HG03575 (cell line): ENCODE measurements around the gene PGM2.
A peak's percentile ranks its signal among the peaks of the same experiment; 100 is the strongest.
"Not testable (repeated sequence)": the region's sequence is repeated elsewhere in the genome, so short reads cannot be mapped to it uniquely, and the experiment has no call there.

Source experiments
- ATAC-seq: cut with Tn5 transposase; IDR thresholded peaks from one replicate; pipeline ENCODE4 v1.9.1; 2021; ENCODE audit not compliant: unreplicated experiment, insufficient number of reproducible peaks, low FRiP score; ENCODE audit errors: extremely low read depth

The PGM2 gene

DNA sequence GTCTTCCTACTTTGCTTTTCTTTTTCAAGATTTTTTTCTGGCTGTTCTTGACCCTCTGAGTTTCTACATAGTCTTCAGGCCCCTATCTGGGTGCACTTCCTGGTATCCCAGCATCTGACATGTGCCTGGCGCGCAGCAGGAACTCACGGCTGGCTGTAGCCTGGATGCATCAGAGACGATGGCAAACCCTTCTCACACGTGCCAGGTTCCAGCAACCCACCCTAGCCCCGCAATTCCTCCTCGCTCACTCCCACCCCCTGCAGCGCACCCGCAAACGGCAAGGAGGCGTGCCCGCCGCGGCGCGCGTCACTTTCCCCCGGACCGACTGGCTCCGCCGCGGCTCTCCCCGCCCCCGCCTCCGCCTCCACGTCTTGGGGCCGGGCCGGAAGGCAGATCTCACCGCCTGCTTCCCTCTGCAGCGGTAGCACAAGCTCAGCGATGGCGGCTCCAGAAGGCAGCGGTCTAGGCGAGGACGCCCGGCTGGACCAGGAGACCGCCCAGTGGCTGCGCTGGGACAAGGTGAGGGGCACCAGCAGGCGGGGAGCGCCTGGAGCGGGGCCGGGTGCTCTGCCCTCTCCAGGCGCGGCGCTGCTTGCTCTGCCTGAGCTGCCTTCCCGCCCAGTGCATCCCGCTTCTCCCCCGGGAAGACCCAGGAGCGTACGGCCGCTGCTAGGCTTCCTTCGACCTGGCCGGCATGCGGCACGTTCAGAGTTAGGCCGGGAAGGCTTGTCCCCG is at the start of gene PGM2:
PGM2 (plus strand) TSS at position 392 of the 735 bp plus-strand sequence; CDS start at position 439, 47 bp downstream.
- ATAC-seq, result peak; percentile 78

DNA sequence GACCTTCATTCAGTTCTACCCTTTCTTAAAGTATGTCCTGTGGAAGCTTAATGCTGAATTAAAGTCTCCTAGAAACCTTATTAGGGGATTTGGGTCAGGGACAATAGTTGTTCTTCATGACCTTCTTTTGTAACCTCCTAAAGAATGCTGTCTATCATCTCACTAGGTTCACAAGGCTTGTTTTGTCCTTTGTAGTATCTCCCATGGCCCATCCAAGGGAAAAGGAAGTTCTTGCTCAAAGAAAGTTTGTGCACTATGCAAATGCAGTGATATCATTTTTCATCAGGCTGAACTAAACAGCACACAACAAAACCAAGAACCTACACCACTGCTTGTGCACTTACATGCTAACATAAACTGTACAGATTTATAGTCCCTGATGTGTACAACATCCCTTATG is 46.6 kb upstream of the PGM2 start:
- ATAC-seq, result no peak

DNA sequence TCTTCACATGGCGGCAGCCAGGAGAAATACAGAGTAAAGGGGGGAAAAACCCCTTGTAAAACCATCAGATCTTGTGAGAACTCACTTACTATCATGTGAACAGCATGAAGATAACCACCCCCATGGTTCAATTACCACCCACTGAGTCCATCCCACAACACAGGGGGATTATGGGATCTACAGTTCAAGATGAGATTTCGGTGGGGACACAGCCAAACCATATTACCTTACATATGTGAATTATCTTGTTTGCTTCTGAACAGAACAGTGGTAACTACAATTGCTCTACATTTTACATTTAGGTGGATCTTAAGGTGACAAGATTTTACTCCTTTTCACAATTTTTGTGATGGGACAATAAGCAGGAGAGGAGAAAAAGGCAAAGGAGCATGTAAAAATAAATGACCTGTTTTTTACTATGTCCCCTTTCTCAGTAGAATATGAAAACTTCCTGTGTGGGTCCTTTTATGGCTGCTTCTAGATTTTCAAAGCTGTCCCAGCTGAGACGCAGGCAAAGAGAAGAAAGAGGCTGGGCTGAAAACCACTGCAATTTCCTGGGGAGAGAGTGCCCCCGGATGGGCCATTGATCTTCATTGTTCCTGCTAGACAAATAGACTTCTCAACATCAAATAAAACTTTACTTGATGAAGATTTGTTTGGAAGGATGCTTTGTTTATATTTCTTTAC is 45.9 kb upstream of the PGM2 start:
- ATAC-seq, result no peak

DNA sequence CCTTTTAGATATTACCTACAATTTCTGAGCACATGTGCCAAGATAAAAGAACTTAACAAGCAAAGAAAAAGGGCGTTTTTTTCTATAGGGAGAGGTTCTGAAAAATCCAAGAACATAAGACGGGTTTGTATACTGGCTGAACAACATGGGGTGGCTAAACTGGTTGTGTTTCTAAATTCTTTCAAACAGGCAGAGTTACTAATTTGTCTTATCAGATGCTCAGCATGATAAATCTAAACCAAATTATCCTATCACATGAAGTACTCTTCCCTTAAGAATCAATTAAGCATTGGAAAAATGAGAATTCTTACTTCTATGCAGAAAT is 45.4 kb upstream of the PGM2 start:
- no peak for ATAC-seq

DNA sequence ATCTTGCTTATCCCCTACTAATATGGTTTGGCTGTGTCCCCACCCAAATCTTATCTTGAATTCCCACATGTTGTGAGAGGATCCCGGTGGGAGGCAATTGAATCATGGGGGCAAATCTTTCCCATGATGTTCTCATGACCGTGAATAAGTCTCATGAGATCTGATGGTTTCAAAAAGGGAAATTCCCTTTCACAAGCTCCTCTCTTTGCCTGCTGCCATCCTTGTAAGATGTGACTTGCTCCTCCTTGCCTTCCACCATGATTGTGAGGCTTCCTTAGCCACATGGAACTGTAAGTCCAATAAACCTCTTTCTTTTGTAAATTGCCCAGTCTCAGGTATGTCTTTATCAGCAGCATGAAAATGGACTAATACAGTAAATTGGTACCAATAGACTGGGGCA is 40.2 kb upstream of the PGM2 start:
- ATAC-seq, result not testable (repeated sequence)

DNA sequence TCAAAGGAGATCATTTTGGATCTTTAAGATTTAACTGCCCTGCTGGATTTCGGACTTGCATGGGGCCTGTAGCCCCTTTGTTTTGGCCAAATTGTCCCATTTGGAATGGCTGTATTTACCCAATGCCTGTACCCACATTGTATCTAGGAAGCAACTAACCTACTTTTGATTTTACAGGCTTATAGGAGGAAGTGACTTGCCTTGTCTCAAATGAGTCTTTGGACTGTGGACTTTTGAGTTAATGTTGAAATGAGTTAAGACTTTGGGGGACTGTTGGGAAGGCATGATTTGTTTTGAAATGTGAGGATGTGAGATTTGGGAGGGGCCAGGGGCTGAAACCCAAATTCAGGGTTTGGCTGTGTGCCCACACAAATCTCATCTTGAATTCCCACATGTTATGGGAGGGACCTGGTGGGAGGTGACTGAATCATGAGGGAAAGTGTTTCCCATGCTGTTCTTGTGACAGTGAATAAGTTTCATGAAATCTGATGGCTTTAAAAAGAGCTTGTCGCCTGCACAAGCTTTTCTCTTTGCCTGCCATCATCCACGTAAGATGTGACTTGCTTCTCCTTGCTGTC is 38.5 kb upstream of the PGM2 start:
- not testable (repeated sequence) for ATAC-seq

DNA sequence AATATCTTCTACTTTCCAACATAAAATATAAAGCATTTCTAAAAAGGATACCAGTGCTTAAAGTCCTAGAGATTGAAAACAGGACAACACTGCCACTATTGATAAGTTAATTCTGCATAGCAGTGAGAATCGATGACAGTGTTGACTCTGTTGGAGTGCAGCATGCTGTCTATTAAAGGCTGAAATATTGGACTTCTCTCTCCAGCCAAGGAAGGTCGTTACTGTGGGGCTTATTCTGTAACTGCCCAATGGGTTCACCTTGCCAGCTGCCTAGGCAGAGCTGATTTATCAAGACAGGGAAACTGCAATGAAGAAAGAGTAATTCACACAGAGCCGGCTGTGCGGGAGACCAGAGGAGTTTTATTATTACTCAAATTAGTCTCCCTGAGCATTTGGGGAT is 37.7 kb upstream of the PGM2 start:
- ATAC-seq, result no peak

- no peak for ATAC-seq
Observed at GRCh38 chr4:37792241-37792640, 34.2 kb upstream of the PGM2 start.

DNA sequence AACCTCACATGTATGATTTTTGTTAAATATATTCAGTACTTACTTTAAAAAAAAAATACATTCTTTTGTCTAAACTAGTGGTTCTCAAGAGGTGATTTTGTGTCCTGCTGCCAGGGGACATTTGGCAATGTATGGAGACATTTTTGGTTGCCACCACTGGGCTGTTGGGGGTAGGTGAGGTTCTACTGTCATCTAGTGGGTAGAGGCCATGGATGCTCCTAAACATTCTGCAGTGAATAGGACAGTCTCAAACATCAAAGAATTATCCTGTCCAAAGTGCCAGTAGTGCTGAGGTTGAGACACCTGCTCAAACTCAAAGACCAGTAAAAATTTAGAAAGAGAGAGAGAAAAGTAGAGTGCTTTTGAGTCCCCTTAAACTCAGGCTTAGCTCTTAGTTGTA is 32.9 kb upstream of the PGM2 start:
- ATAC-seq, result no peak

DNA sequence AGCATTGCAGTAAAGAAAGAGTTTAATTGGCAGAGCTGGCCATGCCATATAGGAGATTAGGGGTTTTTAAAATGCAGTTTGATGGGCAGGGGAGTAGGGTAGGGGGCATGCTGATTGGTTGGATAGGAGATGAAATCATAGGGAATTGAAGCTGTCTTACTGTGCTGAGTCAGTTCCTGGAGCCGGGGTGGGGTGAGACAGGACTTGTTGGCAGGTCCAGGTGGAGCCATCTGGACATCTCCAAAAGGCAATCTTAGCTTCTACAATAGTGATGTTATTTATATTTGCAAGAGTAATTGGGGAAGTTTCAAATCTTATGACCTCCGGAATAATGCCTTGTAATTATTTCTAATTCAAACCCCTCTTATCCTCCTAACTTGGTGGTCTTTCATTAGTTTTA is 32.4 kb upstream of the PGM2 start:
- no peak for ATAC-seq

DNA sequence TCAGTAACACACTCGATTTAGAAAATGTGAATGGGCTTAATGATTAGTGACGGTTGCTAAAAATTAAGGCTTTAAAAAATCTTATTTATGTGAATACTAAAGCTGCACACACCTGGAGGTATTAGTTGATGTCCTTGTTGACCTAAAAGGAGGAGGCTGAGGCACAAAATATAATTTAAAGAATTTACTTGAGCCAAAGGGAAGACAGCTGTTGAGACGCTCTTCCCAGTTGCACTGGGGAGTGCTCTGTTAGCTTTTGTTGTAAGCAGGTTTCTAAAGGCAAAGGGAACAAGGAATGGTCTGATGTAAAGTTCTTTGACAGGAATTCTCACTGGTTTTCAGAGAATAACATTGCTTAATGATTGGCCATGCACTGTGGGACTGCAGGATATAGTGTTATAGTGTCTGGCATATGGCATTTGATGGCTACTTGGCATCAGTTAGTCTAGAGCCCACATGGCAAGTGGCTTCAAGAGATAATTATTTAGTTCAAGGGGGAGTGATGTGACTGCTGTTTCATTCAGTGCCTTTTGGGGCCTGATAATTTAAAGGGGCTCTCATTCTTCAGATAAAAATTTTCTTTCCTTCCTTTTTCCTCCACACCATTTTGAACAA is 30.8 kb upstream of the PGM2 start:
- no peak for ATAC-seq

- no peak for ATAC-seq
Observed at GRCh38 chr4:37797374-37797773, 29.1 kb upstream of the PGM2 start.

- ATAC-seq, result no peak
Observed at GRCh38 chr4:37797923-37798322, 28.6 kb upstream of the PGM2 start.

- ATAC-seq, result no peak
Observed at GRCh38 chr4:37798616-37799015, 27.9 kb upstream of the PGM2 start.

DNA sequence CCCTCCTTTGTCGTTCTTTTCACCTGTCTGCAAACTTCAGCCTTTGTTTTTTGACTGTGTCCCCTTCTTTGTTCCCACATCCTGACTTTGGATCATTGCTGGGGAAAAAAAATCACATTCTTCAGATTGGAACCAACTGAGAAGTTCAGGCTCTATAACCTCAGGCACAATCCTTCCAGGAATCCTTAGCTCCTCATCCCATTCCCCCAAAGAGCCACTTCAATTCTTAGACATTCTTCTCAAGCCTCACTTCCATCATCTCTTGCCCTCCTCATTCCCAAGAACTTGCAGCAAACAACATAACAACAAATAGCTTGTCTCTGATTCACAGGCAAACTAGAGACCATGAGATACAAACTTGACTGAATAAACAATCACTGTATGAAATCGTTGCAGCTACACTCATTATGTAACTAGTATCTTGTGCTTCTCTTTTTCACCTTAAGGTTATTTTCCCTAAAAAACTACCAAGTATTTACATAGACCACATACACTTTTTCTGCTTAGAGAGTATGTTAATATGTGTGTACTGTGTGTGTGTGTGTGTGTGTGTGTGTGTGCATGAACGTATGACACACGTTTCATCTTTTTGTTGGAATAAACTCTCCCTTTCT is 26.4 kb upstream of the PGM2 start:
- ATAC-seq, result no peak

- ATAC-seq, result no peak
Observed at GRCh38 chr4:37802068-37802666, 24.3 kb upstream of the PGM2 start.

GRCh38 chr4:37803348-37803973 is 23.0 kb upstream of the PGM2 start:
- ATAC-seq, result no peak

DNA sequence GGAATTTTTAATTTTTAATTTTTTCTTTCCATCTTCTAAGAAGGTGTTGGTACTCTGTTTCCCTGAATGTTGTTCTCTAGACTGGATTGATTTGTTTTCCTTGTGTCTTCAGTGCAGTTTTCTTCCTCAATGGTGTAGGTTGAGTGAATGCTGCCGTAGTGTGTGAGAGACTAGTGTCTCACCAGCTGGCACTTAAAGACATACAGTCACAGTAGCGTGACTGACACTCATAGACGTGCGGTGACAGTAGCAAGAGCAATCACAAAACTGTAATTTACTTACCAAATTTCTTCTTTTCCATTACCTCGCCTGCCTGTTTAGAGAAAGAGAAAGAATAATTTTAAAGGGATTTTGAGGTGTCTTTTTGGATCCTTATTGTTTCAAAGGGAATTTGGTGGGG is 21.4 kb upstream of the PGM2 start:
- ATAC-seq, result no peak

DNA sequence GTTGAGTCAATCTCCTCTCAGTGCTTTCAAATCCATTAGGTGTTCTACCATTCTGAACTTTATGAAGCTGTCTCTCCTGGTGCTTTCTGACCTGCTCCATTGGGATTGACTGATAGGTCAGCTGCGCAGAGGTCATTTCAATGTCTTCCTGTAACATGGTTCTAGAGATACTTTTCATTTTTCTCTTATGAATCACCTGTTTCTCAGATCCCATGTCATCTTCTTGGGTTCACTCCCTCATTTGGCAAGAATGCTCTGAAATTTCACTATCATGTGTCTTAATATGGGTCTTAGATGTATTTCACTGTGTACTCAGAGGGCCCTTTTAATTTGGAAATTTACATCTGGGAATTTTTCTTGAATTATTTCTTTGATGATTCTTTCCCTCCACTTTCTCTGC is 13.8 kb upstream of the PGM2 start:
- no peak for ATAC-seq
